Activated CD4-positive, alpha-beta memory T cell treated with anti-CD3 and anti-CD28 coated beads for 36 hours (primary cell): ENCODE results near the gene SLC4A3. TPM values are rescaled to one million over a fixed set of nuclear protein-coding genes. Genes with fewer than 3 reads are reported as not detected.

Experiments
- CTCF ChIA-PET: fragments of 350-600 bp; sonication (Branson Sonifier 250); formaldehyde crosslinking; loops from one replicate; lab custom pipeline; 2021; ENCODE audit warnings: antibody characterized with exemption, inconsistent platforms; lab: Charles Lee
- POLR2A ChIA-PET: fragments of 350-600 bp; sonication (Branson Sonifier 250); formaldehyde crosslinking; loops from one replicate; lab custom pipeline; 2021; ENCODE audit warnings: antibody characterized with exemption; lab: Charles Lee
- DNase-seq: peaks from one replicate; pipeline ENCODE4 v3.0.0-alpha.2; 2020
- H3K27ac Mint-ChIP-seq: one replicate; pipeline ENCODE4 v1.8.0; 2021; ENCODE audit warnings: mixed read lengths
- H3K27me3 Mint-ChIP-seq: one replicate; pipeline ENCODE4 v1.8.0; 2021; ENCODE audit warnings: mixed read lengths
- H3K36me3 Mint-ChIP-seq: one replicate; pipeline ENCODE4 v1.8.0; 2021; ENCODE audit warnings: mixed read lengths
- H3K4me1 Mint-ChIP-seq: one replicate; pipeline ENCODE4 v1.8.0; 2021; ENCODE audit warnings: low read depth, mixed read lengths
- H3K4me3 Mint-ChIP-seq: one replicate; pipeline ENCODE4 v1.8.0; 2021; ENCODE audit warnings: mild to moderate bottlenecking, mixed read lengths
- H3K9me3 Mint-ChIP-seq: one replicate; pipeline ENCODE4 v1.8.0; 2021; ENCODE audit warnings: mixed read lengths
- intact Hi-C: fragments of 100-400 bp; cut with micrococcal nuclease; formaldehyde crosslinking; loops from one replicate; pipeline ENCODE4 v1.15.1; 2023
- total RNA-seq, 2 experiments: library from RNA; stranded (reverse); gene quantifications; one replicate each; pipeline ENCODE4 v1.2.3, GENCODE V29; 2021

Gene SLC4A3
- total RNA-seq, 2 experiments from 2014 or later, result not detected

DNA sequence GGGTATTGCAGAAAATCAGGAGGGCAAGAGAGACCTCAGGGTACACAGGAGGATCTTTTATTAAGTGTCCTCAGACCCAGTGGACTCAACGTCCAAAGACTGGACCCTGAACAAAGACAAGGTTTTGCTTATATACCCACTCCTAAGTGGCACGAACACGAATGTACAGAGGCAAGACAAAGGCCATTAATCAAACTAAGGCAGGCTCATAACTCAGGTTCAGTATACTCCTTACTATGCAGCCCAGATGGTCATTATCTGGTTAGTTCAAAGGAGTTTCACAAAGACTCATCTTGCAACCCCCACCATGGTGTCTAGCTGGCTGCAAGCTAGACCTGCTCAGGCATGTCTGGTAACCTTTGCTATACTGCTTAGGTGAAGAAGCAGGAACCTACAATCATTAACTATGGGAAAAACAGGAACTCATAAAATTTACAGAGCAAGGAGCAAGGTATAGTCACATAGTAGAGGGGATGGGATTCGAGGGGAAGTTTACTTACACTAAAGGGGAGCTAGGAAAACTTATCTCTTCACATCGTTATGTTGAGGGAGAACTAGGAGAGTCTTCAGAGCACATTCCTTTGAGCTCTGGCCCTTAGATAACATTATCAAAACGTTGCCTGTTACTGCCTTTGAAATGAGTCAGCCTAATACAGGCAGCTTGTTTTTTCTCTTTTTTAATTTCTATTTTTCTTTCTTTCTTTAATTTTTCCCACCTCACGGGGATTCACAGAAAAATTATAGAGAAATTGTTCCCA lies 33.9 kb downstream of the SLC4A3 start:
- no peaks in the 10 kb centered on the region for H3K4me1 Mint-ChIP-seq
- peaks cover 25% of the 10 kb centered on the region for H3K27me3 Mint-ChIP-seq
- H3K9me3 Mint-ChIP-seq, result peaks cover 12% of the 10 kb centered on the region
- intact Hi-C loops, result no loop called here
- no peak overlapping the region for H3K4me3 Mint-ChIP-seq
- no peak for DNase-seq
- H3K36me3 Mint-ChIP-seq, result no peaks in the 10 kb centered on the region
- ChIA-PET POLR2A (no interaction called here), CTCF (interaction anchor here (0.8 kb wide), 1 partner anchor 20 kb away, joined by 3 read pairs; no protein-coding TSS in a partner anchor)
- no peak overlapping the region for H3K27ac Mint-ChIP-seq

DNA sequence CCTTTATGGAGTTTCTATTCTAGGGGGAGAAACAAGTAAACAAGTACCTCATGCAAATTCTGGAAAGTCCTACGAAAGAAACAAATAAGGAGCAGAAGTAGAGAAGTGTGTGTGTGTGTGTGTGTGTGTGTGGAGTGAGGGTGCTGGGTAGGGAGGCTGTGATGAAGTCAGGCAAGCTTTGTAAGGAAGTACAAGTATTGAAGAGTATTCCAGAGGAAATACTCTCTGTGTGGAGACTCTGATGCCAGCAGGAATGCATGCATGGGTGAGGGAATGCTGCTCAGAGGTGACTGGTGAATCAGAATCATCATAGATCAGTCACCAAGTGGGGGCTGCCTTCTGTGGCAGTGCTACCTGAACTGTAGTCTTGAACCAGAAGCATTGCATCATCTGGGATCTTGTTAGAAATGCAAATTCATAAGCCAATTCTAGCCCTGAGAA lies 34.5 kb downstream of the SLC4A3 start:
- Mint-ChIP-seq H3K4me1 (no peaks in the 10 kb centered on the region), H3K9me3 (peaks cover 12% of the 10 kb centered on the region), H3K4me3 (no peak overlapping the region), H3K36me3 (no peaks in the 10 kb centered on the region), H3K27me3 (peaks cover 20% of the 10 kb centered on the region), H3K27ac (no peak overlapping the region)
- CTCF ChIA-PET, result interaction anchor here (0.8 kb wide), 1 partner anchor 20 kb away, joined by 3 read pairs; no protein-coding TSS in a partner anchor
- POLR2A ChIA-PET, result no interaction called here
- intact Hi-C loops, result no loop called here
- DNase-seq, result no peak

DNA sequence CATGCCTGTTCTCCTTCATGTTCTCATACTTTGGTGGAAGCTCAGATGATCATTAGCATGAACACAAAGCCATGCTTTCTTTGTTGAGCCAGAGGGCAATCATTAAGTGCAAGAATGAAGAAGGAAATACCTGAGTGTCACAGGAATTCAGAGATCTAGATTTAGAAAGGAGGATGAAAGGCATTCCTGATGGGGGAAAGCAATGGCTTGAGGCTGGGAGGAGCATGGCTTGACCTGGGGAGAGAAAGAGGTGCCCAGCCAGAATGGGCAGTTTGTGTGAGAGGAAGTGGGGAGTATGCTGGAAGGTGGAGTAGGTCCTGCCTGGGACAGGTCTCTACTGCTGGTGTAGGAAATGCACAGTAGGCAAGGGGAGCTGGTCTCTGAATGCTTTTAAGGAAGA lies 35.1 kb downstream of the SLC4A3 start:
- POLR2A ChIA-PET, result no interaction called here
- peaks cover 18% of the 10 kb centered on the region for H3K27me3 Mint-ChIP-seq
- CTCF ChIA-PET, result no interaction called here
- H3K27ac Mint-ChIP-seq, result no peak overlapping the region
- no peaks in the 10 kb centered on the region for H3K4me1 Mint-ChIP-seq
- intact Hi-C loops, result no loop called here
- no peaks in the 10 kb centered on the region for H3K36me3 Mint-ChIP-seq
- H3K4me3 Mint-ChIP-seq, result no peak overlapping the region
- H3K9me3 Mint-ChIP-seq, result peaks cover 12% of the 10 kb centered on the region
- DNase-seq, result no peak

DNA sequence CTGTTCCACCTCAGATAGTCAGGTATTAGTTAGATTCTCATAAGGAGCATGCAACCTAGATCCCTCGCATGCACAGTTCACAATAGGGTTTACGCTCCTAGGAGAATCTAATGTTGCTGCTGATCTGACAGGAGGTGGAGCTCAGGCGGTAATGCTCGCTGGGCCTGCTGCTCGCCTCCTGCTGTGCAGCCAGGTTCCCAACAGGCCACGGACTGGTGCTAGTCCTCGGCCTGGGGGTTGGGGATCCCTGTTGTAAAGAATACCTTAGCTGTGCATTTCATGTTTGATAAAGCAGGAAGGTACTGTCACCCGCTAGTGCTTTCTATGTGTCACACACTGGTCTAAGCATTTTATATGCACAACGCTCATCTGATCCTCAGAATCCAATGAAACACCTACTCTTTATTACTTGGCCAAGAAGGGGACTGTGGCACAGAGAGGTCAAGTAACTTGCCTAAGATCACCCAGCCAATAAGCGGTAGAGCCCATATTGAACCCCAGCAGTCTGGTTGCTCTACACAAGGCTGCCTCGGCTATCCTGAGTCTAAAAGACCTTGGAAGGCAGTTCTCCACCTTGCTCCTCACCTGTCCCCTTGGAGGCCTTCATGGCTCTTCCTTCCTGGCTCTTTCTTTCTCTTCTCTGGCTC lies 35.8 kb downstream of the SLC4A3 start:
- Mint-ChIP-seq H3K36me3 (no peaks in the 10 kb centered on the region), H3K9me3 (peaks cover 12% of the 10 kb centered on the region), H3K27ac (no peak overlapping the region), H3K4me3 (no peak overlapping the region), H3K4me1 (no peaks in the 10 kb centered on the region), H3K27me3 (peaks cover 14% of the 10 kb centered on the region)
- ChIA-PET POLR2A (no interaction called here), CTCF (no interaction called here)
- intact Hi-C loops, result no loop called here
- no peak for DNase-seq

DNA sequence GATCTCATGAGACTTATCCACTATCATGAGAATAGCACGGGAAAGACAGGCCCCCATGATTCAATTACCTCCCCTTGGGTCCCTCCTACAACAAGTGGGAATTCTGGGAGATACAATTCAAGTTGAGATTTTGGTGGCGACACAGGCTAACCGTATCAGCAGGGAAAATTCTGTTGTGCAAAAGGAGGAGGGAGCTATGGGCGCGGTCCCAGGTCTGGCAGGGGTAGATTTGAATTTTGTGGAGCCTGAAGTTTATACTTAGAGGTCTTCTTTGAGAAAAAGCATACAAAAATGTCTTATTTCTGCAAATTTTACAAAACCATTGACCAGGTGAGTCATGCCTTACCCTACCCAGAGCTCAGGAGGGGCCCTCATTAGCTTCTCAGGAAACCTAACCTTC lies 36.6 kb downstream of the SLC4A3 start:
- no peaks in the 10 kb centered on the region for H3K36me3 Mint-ChIP-seq
- H3K4me1 Mint-ChIP-seq, result no peaks in the 10 kb centered on the region
- peaks cover 12% of the 10 kb centered on the region for H3K9me3 Mint-ChIP-seq
- no peak overlapping the region for H3K27ac Mint-ChIP-seq
- ChIA-PET CTCF (no interaction called here), POLR2A (no interaction called here)
- no peak overlapping the region for H3K4me3 Mint-ChIP-seq
- intact Hi-C loops, result no loop called here
- H3K27me3 Mint-ChIP-seq, result peaks cover 14% of the 10 kb centered on the region
- DNase-seq, result no peak

DNA sequence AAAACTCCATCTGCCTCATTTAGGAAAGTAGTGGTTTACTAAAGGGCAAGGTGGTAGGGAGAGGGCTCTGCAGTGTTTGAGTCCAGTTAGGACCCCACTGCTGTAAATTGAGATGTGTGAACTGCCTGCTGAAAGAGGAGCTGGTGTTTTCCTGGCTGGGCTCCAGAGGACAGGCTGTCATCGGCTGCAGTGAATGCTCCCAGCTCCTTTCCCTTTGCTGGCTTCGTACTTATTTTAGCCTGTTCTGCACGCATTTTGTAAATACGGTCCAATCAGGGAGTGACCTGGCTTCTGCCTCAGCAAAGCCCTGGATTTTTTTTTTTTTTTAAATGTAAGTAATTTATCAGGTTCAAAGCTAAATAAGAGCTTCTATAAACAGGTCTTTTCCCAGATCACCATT lies 37.5 kb downstream of the SLC4A3 start:
- DNase-seq, result no peak
- Mint-ChIP-seq H3K27me3 (peaks cover 14% of the 10 kb centered on the region), H3K4me1 (no peaks in the 10 kb centered on the region), H3K9me3 (peaks cover 12% of the 10 kb centered on the region), H3K27ac (no peak overlapping the region), H3K4me3 (no peak overlapping the region), H3K36me3 (no peaks in the 10 kb centered on the region)
- POLR2A ChIA-PET, result no interaction called here
- CTCF ChIA-PET, result no interaction called here
- intact Hi-C loops, result no loop called here

DNA sequence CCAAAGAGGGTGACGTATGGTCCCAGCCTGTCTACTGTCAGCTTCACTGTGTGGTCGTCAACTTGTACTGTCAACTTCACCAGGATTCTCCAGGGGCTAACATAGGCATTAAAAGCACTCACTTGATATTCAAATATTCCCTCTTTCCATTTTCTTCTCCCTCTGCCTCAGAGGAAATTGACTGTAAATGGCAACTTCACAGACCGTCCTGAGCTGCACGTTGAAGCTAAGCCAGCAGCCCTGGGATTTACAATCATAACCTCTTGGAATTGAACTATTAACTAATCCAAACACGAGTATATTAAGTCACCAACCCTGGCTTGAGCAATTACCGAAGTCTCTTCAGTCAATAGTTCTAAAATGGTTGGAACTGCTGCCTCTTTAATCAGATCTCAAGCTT lies 38.5 kb downstream of the SLC4A3 start:
- intact Hi-C loops, result no loop called here
- H3K4me1 Mint-ChIP-seq, result no peaks in the 10 kb centered on the region
- peaks cover 8% of the 10 kb centered on the region for H3K9me3 Mint-ChIP-seq
- DNase-seq, result no peak
- H3K27me3 Mint-ChIP-seq, result peaks cover 10% of the 10 kb centered on the region
- ChIA-PET CTCF (no interaction called here), POLR2A (no interaction called here)
- no peak overlapping the region for H3K4me3 Mint-ChIP-seq
- H3K27ac Mint-ChIP-seq, result no peak overlapping the region
- no peaks in the 10 kb centered on the region for H3K36me3 Mint-ChIP-seq

DNA sequence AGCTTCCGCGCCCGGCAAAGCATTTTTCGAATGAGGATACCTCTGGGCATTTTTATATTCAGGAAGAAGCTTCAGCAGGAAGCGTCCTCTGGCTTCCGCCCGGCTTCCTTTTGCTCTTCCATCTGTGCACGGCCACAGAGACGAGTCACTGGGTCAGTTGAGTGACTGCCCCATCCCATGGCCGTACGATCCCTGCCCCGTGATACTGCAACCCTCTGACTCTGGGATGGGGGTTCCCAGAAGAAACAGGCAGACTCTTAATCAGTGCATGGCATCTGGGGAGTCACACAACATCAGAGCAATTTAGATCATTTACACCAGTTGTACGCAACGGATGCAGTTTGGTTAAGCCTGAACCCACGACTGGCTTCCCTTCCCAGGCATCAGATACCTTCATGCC lies 40.9 kb downstream of the SLC4A3 start:
- H3K4me3 Mint-ChIP-seq, result no peak overlapping the region
- no peaks in the 10 kb centered on the region for H3K36me3 Mint-ChIP-seq
- no peaks in the 10 kb centered on the region for H3K4me1 Mint-ChIP-seq
- DNase-seq, result no peak
- intact Hi-C loops, result no loop called here
- H3K9me3 Mint-ChIP-seq, result no peaks in the 10 kb centered on the region
- ChIA-PET POLR2A (no interaction called here), CTCF (no interaction called here)
- peaks cover 6% of the 10 kb centered on the region for H3K27me3 Mint-ChIP-seq
- H3K27ac Mint-ChIP-seq, result no peak overlapping the region

DNA sequence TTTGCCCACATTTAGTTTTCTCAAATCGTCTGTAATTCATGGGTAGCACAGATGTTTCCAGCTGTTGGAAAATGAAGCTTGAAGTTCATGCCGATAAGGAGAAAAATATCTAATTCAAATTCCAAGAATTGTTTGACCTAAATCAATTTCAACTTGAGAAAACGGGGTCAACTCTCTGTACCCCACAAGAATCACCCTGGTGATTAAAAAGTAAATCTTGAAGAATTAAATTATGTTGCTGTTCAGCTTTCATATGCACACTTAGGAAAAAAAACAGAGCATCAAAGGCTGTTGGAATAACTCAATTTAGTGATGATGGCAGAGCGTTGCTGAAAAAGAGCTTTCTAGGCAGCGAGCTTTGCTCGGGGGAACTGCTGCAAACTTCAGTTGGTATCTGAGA lies 43.0 kb downstream of the SLC4A3 start:
- Mint-ChIP-seq H3K27ac (no peak overlapping the region), H3K27me3 (peaks cover 11% of the 10 kb centered on the region), H3K4me3 (no peak overlapping the region), H3K4me1 (no peaks in the 10 kb centered on the region), H3K9me3 (no peaks in the 10 kb centered on the region), H3K36me3 (no peaks in the 10 kb centered on the region)
- intact Hi-C loops, result no loop called here
- no peak for DNase-seq
- CTCF ChIA-PET, result no interaction called here
- POLR2A ChIA-PET, result no interaction called here

DNA sequence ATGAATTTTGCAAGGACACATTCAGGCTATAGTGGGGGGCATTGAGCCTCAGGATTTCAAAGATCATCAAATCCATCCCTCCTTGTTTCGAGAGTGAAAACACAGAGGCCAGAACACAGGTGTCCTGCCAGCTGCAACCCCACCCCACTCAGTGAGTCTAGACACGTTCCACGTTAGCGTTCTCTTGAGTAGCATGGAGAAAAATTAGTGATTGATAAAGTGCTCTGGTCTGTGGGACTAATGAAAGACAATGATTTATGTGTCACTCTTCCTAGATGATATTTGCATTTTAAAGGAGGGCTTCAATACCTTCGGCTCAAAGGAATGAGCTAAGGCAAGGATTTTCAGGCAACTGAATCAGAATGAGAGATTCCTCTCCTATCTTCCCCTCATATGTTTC lies 43.8 kb downstream of the SLC4A3 start:
- DNase-seq, result no peak
- intact Hi-C loops, result no loop called here
- CTCF ChIA-PET, result no interaction called here
- Mint-ChIP-seq H3K4me3 (no peak overlapping the region), H3K27ac (no peak overlapping the region), H3K36me3 (no peaks in the 10 kb centered on the region), H3K4me1 (no peaks in the 10 kb centered on the region), H3K27me3 (peaks cover 11% of the 10 kb centered on the region), H3K9me3 (no peaks in the 10 kb centered on the region)
- POLR2A ChIA-PET, result no interaction called here

DNA sequence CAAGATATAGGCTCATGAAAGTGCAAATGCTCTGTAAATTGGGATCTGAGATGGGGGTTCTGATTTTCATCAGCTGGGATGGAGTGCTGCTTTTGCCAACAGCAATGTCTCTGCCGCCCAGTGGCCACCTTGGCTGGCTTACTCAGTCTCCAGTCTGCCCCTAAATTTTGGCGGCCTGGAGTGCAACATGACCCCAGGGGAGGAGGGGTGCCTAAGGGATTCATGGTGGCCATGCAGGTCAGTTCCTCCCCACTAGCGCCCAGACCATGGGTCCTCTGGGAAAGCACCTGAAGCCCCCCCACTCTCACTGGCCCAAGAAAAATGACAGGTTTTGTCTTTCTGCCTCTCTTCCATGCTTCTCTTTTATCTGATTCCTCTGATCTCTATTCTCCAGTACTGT lies 45.0 kb downstream of the SLC4A3 start:
- intact Hi-C loops, result no loop called here
- CTCF ChIA-PET, result no interaction called here
- Mint-ChIP-seq H3K27me3 (peaks cover 13% of the 10 kb centered on the region), H3K9me3 (no peaks in the 10 kb centered on the region), H3K27ac (no peak overlapping the region), H3K36me3 (no peaks in the 10 kb centered on the region), H3K4me1 (no peaks in the 10 kb centered on the region), H3K4me3 (no peak overlapping the region)
- POLR2A ChIA-PET, result no interaction called here
- no peak for DNase-seq

DNA sequence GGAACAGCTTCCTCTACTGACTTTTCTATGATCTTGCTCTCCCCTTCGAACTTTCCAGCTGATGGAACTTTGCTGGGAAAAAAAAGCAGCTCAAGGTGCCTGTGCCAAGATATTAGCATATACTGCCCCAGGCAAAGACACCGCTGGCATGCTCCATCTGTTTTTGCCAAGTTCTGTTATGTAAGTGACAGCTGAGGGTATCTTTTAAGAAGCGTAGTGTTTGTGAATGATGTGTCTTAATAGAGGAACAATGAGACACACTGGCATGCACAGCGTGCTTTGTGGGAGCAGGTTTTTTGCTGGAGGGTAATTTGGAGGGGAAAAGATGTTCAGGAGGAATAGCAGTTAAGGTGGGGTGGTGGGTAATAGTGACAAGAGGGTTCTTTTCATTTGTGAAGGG lies 47.8 kb downstream of the SLC4A3 start:
- ChIA-PET CTCF (interaction anchor here (0.6 to 1.9 kb wide), 2 partner anchors 11 to 14 kb away, joined by 4 to 13 read pairs; no protein-coding TSS in a partner anchor), POLR2A (no interaction called here)
- peaks cover 18% of the 10 kb centered on the region for H3K27me3 Mint-ChIP-seq
- no peak overlapping the region for H3K27ac Mint-ChIP-seq
- intact Hi-C loops, result no loop called here
- H3K4me3 Mint-ChIP-seq, result no peak overlapping the region
- no peaks in the 10 kb centered on the region for H3K4me1 Mint-ChIP-seq
- no peak for DNase-seq
- no peaks in the 10 kb centered on the region for H3K9me3 Mint-ChIP-seq
- H3K36me3 Mint-ChIP-seq, result no peaks in the 10 kb centered on the region

DNA sequence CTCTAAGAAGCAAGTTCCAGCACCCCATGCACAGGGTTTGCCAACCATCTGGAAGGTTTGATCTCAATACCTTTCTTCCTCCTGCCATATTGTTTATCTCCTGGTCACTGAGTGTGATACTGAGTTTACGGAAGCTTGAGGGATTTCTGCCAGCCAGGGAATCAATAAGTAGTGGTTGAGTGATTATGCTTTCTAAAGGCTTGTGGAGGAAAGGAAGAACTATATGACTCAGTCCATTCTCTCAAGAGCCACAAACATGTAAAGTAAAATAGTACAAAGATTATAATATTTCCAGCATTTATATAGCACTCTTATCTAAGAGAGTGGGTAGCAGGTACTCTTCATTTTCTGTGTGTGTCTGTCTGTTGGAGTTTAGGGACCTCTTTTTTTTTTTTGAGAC lies 49.2 kb downstream of the SLC4A3 start:
- Mint-ChIP-seq H3K4me3 (no peak overlapping the region), H3K27me3 (peaks cover 24% of the 10 kb centered on the region), H3K36me3 (no peaks in the 10 kb centered on the region), H3K9me3 (no peaks in the 10 kb centered on the region), H3K4me1 (no peaks in the 10 kb centered on the region), H3K27ac (no peak overlapping the region)
- intact Hi-C loops, result no loop called here
- ChIA-PET POLR2A (no interaction called here), CTCF (interaction anchor here (1.4 kb wide), 2 partner anchors 12 to 13 kb away, joined by 3 read pairs; no protein-coding TSS in a partner anchor)
- DNase-seq, result no peak
